Breast epithelium (tissue), 3 donors: Measurements from ENCODE around the gene VPS13D.

Experiments used
- CTCF ChIP-seq, 3 donors: fragments of 450-650 bp; IDR thresholded peaks; one replicate each; pipeline ENCODE4 v1.5.1; 2016 to 2017; ENCODE audit warnings: antibody characterized with exemption in 3 of 3, mild to moderate bottlenecking in 3 of 3, moderate library complexity in 3 of 3
- POLR2A ChIP-seq: fragments of 450-650 bp; IDR thresholded peaks from one replicate; pipeline ENCODE4 v1.6.1; 2016; ENCODE audit warnings: antibody characterized with exemption, mild to moderate bottlenecking, moderate library complexity
- POLR2AphosphoS5 ChIP-seq, 3 donors: sonication (generic); formaldehyde crosslinking; IDR thresholded peaks; one replicate each; pipeline ENCODE4 v1.6.1; 2017; ENCODE audit warnings: antibody characterized with exemption in 3 of 3

GRCh38 chr1:12245116-12245515 lies 15.3 kb downstream of the VPS13D start:
- TF ChIP-seq CTCF (IDR thresholded peaks at IDR 0.05) = no peak
- TF ChIP-seq POLR2A = no peak
- TF ChIP-seq POLR2AphosphoS5 (IDR thresholded peaks at IDR 0.05) = no peak
